SK-N-SH (cell line): ENCODE measurements around the gene ZNF664.

Experiments
- FOSL2 ChIP-seq: IDR thresholded peaks from 2 replicates; pipeline ENCODE4 v1.4.0; 2012; ENCODE audit warnings: low read depth, mild to moderate bottlenecking, moderate library complexity, borderline replicate concordance
- JUND ChIP-seq: IDR thresholded peaks from 2 replicates; pipeline ENCODE4 v1.4.0; 2012
- MEF2A ChIP-seq: IDR thresholded peaks from 2 replicates; pipeline ENCODE4 v1.4.0; 2012; ENCODE audit warnings: low read depth, borderline replicate concordance
- POLR2AphosphoS5 ChIP-seq: IDR thresholded peaks from 2 replicates; pipeline ENCODE4 v1.6.1; 2012; ENCODE audit warnings: low read depth, low read length
- RAD21 ChIP-seq: IDR thresholded peaks from 2 replicates; pipeline ENCODE4 v1.6.1; 2012; ENCODE audit warnings: mild to moderate bottlenecking, low read length
- RCOR1 ChIP-seq: fragments of 150-350 bp; IDR thresholded peaks from 2 replicates; pipeline ENCODE4 v1.6.1; 2017; ENCODE audit warnings: antibody characterized with exemption, low read length
- TAF1 ChIP-seq: IDR thresholded peaks from 2 replicates; pipeline ENCODE4 v1.6.1; 2012; ENCODE audit warnings: low read depth, mild to moderate bottlenecking, low read length, moderate library complexity, borderline replicate concordance
- TEAD4 ChIP-seq: IDR thresholded peaks from 2 replicates; pipeline ENCODE4 v1.4.0; 2012; ENCODE audit warnings: mild to moderate bottlenecking, borderline replicate concordance; ENCODE audit not compliant: insufficient read depth
- YY1 ChIP-seq: IDR thresholded peaks from 2 replicates; pipeline ENCODE4 v1.4.0; 2012; ENCODE audit warnings: low read depth, mild to moderate bottlenecking
- TF ChIP-seq, protein P1 (sequence below): fragments of 200-600 bp; sonication (generic); IDR thresholded peaks from 2 replicates; pipeline ENCODE4 v1.6.1; 2017; ENCODE audit warnings: antibody characterized with exemption, mild to moderate bottlenecking, moderate library complexity
- TF ChIP-seq, protein P2 (sequence below): IDR thresholded peaks from 2 replicates; pipeline ENCODE4 v1.4.0; 2012; ENCODE audit warnings: low read depth
- TF ChIP-seq, protein P3 (sequence below): IDR thresholded peaks from 2 replicates; pipeline ENCODE4 v1.6.1; 2012; ENCODE audit warnings: mild to moderate bottlenecking, low read depth, low read length, moderate library complexity

DNA sequence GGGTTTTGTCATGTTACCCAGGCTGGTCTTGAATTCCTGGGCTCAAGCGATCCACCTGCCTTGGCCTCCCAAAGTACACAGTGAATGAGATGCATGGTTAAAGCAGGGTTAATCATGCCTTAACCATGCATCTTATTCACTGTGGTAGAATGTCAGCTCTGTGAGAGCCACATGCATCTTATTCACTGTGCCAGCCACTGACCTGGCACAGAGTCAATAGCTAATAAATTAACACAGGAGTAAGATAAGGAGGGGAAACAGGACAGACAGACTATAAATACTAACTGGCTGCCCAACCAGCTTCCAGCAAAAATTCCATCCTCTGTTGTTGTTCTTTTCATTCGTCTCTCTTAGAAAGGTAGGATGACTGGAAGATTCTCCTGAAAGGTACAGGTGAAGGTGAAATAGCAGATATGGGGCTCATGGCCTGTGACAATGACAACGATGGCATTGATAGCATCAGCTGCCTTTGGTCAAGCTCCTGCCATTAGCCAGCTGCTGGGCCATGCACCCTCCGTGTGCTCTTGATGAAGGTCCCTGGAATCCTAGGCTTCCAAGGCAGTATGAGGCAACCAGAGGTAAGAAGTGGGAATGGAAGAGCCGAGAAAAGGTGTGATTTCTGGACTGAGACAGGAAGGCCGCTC is 76.6 kb downstream of the ZNF664 start:
- TF ChIP-seq, protein P1, sequence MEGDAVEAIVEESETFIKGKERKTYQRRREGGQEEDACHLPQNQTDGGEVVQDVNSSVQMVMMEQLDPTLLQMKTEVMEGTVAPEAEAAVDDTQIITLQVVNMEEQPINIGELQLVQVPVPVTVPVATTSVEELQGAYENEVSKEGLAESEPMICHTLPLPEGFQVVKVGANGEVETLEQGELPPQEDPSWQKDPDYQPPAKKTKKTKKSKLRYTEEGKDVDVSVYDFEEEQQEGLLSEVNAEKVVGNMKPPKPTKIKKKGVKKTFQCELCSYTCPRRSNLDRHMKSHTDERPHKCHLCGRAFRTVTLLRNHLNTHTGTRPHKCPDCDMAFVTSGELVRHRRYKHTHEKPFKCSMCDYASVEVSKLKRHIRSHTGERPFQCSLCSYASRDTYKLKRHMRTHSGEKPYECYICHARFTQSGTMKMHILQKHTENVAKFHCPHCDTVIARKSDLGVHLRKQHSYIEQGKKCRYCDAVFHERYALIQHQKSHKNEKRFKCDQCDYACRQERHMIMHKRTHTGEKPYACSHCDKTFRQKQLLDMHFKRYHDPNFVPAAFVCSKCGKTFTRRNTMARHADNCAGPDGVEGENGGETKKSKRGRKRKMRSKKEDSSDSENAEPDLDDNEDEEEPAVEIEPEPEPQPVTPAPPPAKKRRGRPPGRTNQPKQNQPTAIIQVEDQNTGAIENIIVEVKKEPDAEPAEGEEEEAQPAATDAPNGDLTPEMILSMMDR, result no peak
- TF ChIP-seq POLR2AphosphoS5 (no peak), MEF2A (no peak), YY1 (no peak), RAD21 (peak; percentile 8; the same call in 1 of the 2 replicates), TEAD4 (no peak), JUND (no peak), RCOR1 (peak; percentile 57; the same call in 1 of the 2 replicates), TAF1 (no peak), FOSL2 (no peak)
- TF ChIP-seq, protein P2, sequence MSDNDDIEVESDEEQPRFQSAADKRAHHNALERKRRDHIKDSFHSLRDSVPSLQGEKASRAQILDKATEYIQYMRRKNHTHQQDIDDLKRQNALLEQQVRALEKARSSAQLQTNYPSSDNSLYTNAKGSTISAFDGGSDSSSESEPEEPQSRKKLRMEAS, result no peak
- TF ChIP-seq, protein P3, sequence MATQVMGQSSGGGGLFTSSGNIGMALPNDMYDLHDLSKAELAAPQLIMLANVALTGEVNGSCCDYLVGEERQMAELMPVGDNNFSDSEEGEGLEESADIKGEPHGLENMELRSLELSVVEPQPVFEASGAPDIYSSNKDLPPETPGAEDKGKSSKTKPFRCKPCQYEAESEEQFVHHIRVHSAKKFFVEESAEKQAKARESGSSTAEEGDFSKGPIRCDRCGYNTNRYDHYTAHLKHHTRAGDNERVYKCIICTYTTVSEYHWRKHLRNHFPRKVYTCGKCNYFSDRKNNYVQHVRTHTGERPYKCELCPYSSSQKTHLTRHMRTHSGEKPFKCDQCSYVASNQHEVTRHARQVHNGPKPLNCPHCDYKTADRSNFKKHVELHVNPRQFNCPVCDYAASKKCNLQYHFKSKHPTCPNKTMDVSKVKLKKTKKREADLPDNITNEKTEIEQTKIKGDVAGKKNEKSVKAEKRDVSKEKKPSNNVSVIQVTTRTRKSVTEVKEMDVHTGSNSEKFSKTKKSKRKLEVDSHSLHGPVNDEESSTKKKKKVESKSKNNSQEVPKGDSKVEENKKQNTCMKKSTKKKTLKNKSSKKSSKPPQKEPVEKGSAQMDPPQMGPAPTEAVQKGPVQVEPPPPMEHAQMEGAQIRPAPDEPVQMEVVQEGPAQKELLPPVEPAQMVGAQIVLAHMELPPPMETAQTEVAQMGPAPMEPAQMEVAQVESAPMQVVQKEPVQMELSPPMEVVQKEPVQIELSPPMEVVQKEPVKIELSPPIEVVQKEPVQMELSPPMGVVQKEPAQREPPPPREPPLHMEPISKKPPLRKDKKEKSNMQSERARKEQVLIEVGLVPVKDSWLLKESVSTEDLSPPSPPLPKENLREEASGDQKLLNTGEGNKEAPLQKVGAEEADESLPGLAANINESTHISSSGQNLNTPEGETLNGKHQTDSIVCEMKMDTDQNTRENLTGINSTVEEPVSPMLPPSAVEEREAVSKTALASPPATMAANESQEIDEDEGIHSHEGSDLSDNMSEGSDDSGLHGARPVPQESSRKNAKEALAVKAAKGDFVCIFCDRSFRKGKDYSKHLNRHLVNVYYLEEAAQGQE, result no peak
